ENCODE measurements around the gene ANKRD29. TPM values are rescaled to one million over a fixed set of nuclear protein-coding genes. Genes with fewer than 3 reads are reported as not detected.

The ANKRD29 gene, protein sequence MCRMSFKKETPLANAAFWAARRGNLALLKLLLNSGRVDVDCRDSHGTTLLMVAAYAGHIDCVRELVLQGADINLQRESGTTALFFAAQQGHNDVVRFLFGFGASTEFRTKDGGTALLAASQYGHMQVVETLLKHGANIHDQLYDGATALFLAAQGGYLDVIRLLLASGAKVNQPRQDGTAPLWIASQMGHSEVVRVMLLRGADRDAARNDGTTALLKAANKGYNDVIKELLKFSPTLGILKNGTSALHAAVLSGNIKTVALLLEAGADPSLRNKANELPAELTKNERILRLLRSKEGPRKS
- 6.1 TPM for polyA plus RNA-seq
- long read RNA-seq, donor 1: 0 reads
- long read RNA-seq, donor 2, partial matches to known transcripts: 0 of 1 reads
- long read RNA-seq, donor 2, other reads (novel, unspliced or antisense): 0 of 1 reads
- long read RNA-seq, donor 3: 0 reads
- long read RNA-seq, donor 4: 0 reads
- long read RNA-seq, donor 5, partial matches to known transcripts: 0 of 1 reads
- long read RNA-seq, donor 5, other reads (novel, unspliced or antisense): 0 of 1 reads
- long read RNA-seq, donor 6, partial matches to known transcripts: 0 of 1 reads
- long read RNA-seq, donor 6, other reads (novel, unspliced or antisense): 0 of 1 reads
- long read RNA-seq, donor 7, partial matches to known transcripts: 0 of 3 reads
- long read RNA-seq, donor 7, other reads (novel, unspliced or antisense): 0 of 3 reads
- long read RNA-seq, donor 8, partial matches to known transcripts: 0 of 1 reads
- long read RNA-seq, donor 8, other reads (novel, unspliced or antisense): 0 of 1 reads
- long read RNA-seq, donor 9, partial matches to known transcripts: 0 of 2 reads
- long read RNA-seq, donor 9, other reads (novel, unspliced or antisense): 0 of 2 reads
- long read RNA-seq, donor 10, partial matches to known transcripts: 0 of 2 reads
- long read RNA-seq, donor 10, other reads (novel, unspliced or antisense): 0 of 2 reads
- long read RNA-seq, donor 11, partial matches to known transcripts: 0 of 1 reads
- long read RNA-seq, donor 11, other reads (novel, unspliced or antisense): 0 of 1 reads

- H3K27ac ChIP-seq (ENCODE audit: low read length): no peak within 1 kb of the TSS
- WGBS (ENCODE audit: insufficient coverage, low lambda C conversion rate): no CpG with 5 or more reads among the region's 86 CpGs
- H3K36me3 ChIP-seq (ENCODE audit: control insufficient read depth, insufficient read depth, low read length): no peaks in the 10 kb centered on the region
- H3K27me3 ChIP-seq (ENCODE audit: control insufficient read depth, insufficient read depth, low read length): peaks cover 41% of the 10 kb centered on the region
- peak within 1 kb of the TSS; percentile 37 for H3K4me3 ChIP-seq (ENCODE audit: low read length)
- peaks cover 3% of the 10 kb centered on the region for H3K4me1 ChIP-seq (ENCODE audit: control insufficient read depth, insufficient read depth, low read length)
- DNase-seq: peak; percentile 26 to 69
- no peaks in the 10 kb centered on the region for H3K9me3 ChIP-seq (ENCODE audit: control insufficient read depth, low read depth, low read length)
These were observed at the start of gene ANKRD29 for GRCh38 chr18:23662309-23663263. Gene ANKRD29, minus strand, starts transcription at chr18:23662911. Its CDS starts 181 bp downstream, at chr18:23662730.

DNA sequence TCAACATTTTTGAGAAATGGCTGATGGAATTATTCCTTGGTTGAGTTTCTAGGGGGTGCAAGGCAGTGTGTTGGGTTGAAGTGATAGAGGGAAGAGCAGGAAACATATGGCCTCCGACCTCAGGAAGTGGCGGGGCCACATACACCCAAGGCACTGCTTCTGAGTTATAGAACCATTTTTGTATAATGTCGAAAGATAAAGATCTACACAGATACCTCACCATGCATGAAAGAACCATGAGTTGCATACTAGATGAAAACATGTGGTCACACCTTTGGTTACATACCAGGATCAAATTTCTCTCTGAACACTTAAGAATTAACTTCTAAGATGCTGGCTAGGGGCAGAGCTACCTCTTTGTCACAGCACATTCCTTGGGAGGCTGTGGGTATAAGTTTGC lies 49.7 kb upstream of the ANKRD29 start:
- no peaks in the 10 kb centered on the region for H3K27me3 ChIP-seq (ENCODE audit: control insufficient read depth, insufficient read depth, low read length)
- no peak overlapping the region for H3K4me3 ChIP-seq (ENCODE audit: low read length)
- H3K27ac ChIP-seq (ENCODE audit: low read length): no peak overlapping the region
- H3K4me1 ChIP-seq (ENCODE audit: control insufficient read depth, insufficient read depth, low read length): peaks cover 16% of the 10 kb centered on the region
- peaks cover 3% of the 10 kb centered on the region for H3K9me3 ChIP-seq (ENCODE audit: control insufficient read depth, low read depth, low read length)
- WGBS (ENCODE audit: insufficient coverage, low lambda C conversion rate): no CpG with 5 or more reads among the region's 3 CpGs
- no peak for DNase-seq
- no peaks in the 10 kb centered on the region for H3K36me3 ChIP-seq (ENCODE audit: control insufficient read depth, insufficient read depth, low read length)

- H3K36me3 ChIP-seq (ENCODE audit: control insufficient read depth, insufficient read depth, low read length): no peaks in the 10 kb centered on the region
- peak; percentile 61 to 79 for DNase-seq
- no CpG with 5 or more reads among the region's 1 CpG for WGBS (ENCODE audit: insufficient coverage, low lambda C conversion rate)
- peak overlapping the region; percentile 81 for H3K27ac ChIP-seq (ENCODE audit: low read length)
- H3K4me3 ChIP-seq (ENCODE audit: low read length): no peak overlapping the region
- peaks cover 16% of the 10 kb centered on the region for H3K4me1 ChIP-seq (ENCODE audit: control insufficient read depth, insufficient read depth, low read length)
- peaks cover 5% of the 10 kb centered on the region for H3K9me3 ChIP-seq (ENCODE audit: control insufficient read depth, low read depth, low read length)
- no peaks in the 10 kb centered on the region for H3K27me3 ChIP-seq (ENCODE audit: control insufficient read depth, insufficient read depth, low read length)
These were observed 48.7 kb upstream of the ANKRD29 start for GRCh38 chr18:23711426-23711825.

DNA sequence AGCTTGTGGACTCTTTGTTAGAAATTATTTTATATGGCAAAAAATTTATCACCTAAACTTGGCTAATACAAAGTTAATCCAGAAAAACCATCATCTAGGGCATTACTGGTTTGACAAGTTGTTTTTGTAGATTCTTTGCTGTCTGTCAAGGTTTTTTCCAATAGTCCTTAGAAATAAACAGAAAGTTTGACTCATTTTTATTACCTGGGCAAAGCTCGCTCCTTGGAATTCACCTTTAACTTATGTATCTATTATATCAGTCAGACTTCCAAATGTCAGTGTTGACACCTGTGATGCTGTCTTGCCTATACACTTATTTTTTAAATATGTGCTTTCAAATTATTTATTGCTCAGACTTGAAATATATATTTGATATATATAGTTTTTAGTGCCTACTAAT lies 48.2 kb upstream of the ANKRD29 start:
- peaks cover 16% of the 10 kb centered on the region for H3K4me1 ChIP-seq (ENCODE audit: control insufficient read depth, insufficient read depth, low read length)
- WGBS (ENCODE audit: insufficient coverage, low lambda C conversion rate): 20% methylated on average over 1 of the region's 1 CpG

GRCh38 chr18:23710068-23710527 lies 47.4 kb upstream of the ANKRD29 start:
- 20% methylated on average over 3 of the region's 17 CpGs for WGBS (ENCODE audit: insufficient coverage, low lambda C conversion rate)
- peak in 1 of 2 donors; percentile 51 for DNase-seq
- peaks cover 5% of the 10 kb centered on the region for H3K9me3 ChIP-seq (ENCODE audit: control insufficient read depth, low read depth, low read length)
- H3K4me3 ChIP-seq (ENCODE audit: low read length): no peak overlapping the region
- H3K36me3 ChIP-seq (ENCODE audit: control insufficient read depth, insufficient read depth, low read length): no peaks in the 10 kb centered on the region
- peaks cover 16% of the 10 kb centered on the region for H3K4me1 ChIP-seq (ENCODE audit: control insufficient read depth, insufficient read depth, low read length)
- no peaks in the 10 kb centered on the region for H3K27me3 ChIP-seq (ENCODE audit: control insufficient read depth, insufficient read depth, low read length)
- peak overlapping the region; percentile 81 for H3K27ac ChIP-seq (ENCODE audit: low read length)

More for the DNA sequence above, 48.2 kb upstream of the ANKRD29 start:
- Histone ChIP-seq H3K27me3 (ENCODE audit: control insufficient read depth, insufficient read depth, low read length) (no peaks in the 10 kb centered on the region), H3K36me3 (ENCODE audit: control insufficient read depth, insufficient read depth, low read length) (no peaks in the 10 kb centered on the region), H3K9me3 (ENCODE audit: control insufficient read depth, low read depth, low read length) (peaks cover 5% of the 10 kb centered on the region), H3K4me3 (ENCODE audit: low read length) (no peak overlapping the region), H3K27ac (ENCODE audit: low read length) (peak overlapping the region; percentile 81)
- DNase-seq: peak; percentile 62 to 85

GRCh38 chr18:23706971-23707640 lies 44.4 kb upstream of the ANKRD29 start:
- DNase-seq: no peak
- peaks cover 5% of the 10 kb centered on the region for H3K9me3 ChIP-seq (ENCODE audit: control insufficient read depth, low read depth, low read length)
- no peak overlapping the region for H3K4me3 ChIP-seq (ENCODE audit: low read length)
- no peaks in the 10 kb centered on the region for H3K27me3 ChIP-seq (ENCODE audit: control insufficient read depth, insufficient read depth, low read length)
- H3K27ac ChIP-seq (ENCODE audit: low read length): no peak overlapping the region
- no CpG with 5 or more reads among the region's 3 CpGs for WGBS (ENCODE audit: insufficient coverage, low lambda C conversion rate)
- H3K36me3 ChIP-seq (ENCODE audit: control insufficient read depth, insufficient read depth, low read length): no peaks in the 10 kb centered on the region
- peaks cover 16% of the 10 kb centered on the region for H3K4me1 ChIP-seq (ENCODE audit: control insufficient read depth, insufficient read depth, low read length)

DNA sequence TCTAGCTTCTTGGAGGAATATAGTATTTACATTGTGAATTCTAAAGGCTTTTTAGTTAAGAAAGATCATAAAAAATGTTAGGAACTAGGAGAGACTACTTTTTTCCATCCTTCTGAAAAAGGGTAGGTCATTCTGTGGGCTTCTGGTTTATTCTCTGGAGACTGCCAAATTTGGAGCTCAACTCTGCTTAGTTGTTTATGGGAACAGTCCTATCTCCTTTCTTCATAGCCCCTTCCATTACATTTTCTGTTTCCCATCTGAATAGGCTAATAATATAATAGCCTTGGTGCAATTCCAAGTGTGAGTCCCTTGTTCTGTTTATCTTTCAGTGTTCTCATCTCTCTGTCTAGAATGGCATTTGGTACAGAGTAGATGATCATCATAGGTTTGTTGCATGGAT lies 42.1 kb upstream of the ANKRD29 start:
- DNase-seq: no peak
- no peaks in the 10 kb centered on the region for H3K4me1 ChIP-seq (ENCODE audit: control insufficient read depth, insufficient read depth, low read length)
- H3K27ac ChIP-seq (ENCODE audit: low read length): no peak overlapping the region
- no peaks in the 10 kb centered on the region for H3K27me3 ChIP-seq (ENCODE audit: control insufficient read depth, insufficient read depth, low read length)
- H3K9me3 ChIP-seq (ENCODE audit: control insufficient read depth, low read depth, low read length): peaks cover 3% of the 10 kb centered on the region
- no peak overlapping the region for H3K4me3 ChIP-seq (ENCODE audit: low read length)
- no peaks in the 10 kb centered on the region for H3K36me3 ChIP-seq (ENCODE audit: control insufficient read depth, insufficient read depth, low read length)

DNA sequence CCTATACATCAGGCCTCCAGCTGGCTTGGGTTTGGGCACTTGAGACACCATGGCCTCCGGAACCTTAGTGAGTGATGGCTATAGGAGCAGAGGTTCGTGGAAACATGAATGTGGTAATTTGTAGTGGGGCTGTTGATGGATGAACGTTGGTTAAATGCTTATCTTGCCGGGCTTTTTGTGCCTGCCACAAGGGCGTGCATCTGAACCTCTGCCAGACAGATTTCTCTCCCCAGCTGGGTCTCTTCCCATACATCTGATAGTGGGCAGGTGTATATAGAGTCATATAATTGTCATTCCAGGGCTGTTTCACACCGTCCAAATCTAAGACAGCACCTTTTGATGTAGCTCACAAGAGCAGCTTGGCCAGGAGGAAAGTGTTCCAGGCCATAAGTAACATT lies 41.3 kb upstream of the ANKRD29 start:
- Histone ChIP-seq H3K27ac (ENCODE audit: low read length) (no peak overlapping the region), H3K4me3 (ENCODE audit: low read length) (no peak overlapping the region), H3K9me3 (ENCODE audit: control insufficient read depth, low read depth, low read length) (peaks cover 3% of the 10 kb centered on the region), H3K4me1 (ENCODE audit: control insufficient read depth, insufficient read depth, low read length) (no peaks in the 10 kb centered on the region), H3K27me3 (ENCODE audit: control insufficient read depth, insufficient read depth, low read length) (no peaks in the 10 kb centered on the region), H3K36me3 (ENCODE audit: control insufficient read depth, insufficient read depth, low read length) (no peaks in the 10 kb centered on the region)
- no peak for DNase-seq
- WGBS (ENCODE audit: insufficient coverage, low lambda C conversion rate): no CpG with 5 or more reads among the region's 6 CpGs
